ENCODE data around the gene PPEF1.
A peak's percentile ranks its signal among the peaks of the same experiment; 100 is the strongest.

The PPEF1 gene

GRCh38 chrX:18674417-18674787, 33.0 kb upstream of the PPEF1 start:
- peak overlapping the region; percentile 45 for H3K4me3 ChIP-seq (ENCODE audit: control insufficient read depth, low read depth, low read length)
- DNase-seq (ENCODE audit: low read depth), result no peak
- TF ChIP-seq CTCF (IDR thresholded peaks at IDR 0.05; ENCODE audit: control insufficient read depth, insufficient read depth, low read depth, low read length, missing control alignments), result no peak

GRCh38 chrX:18674788-18675735, 32.4 kb upstream of the PPEF1 start:
- peak; percentile 11 for DNase-seq (ENCODE audit: low read depth)
- peak overlapping the region; percentile 59 for H3K4me3 ChIP-seq (ENCODE audit: control insufficient read depth, low read depth, low read length)
- TF ChIP-seq CTCF (IDR thresholded peaks at IDR 0.05; ENCODE audit: control insufficient read depth, insufficient read depth, low read depth, low read length, missing control alignments), result no peak

GRCh38 chrX:18676050-18676449, 31.4 kb upstream of the PPEF1 start:
- H3K4me3 ChIP-seq (ENCODE audit: control insufficient read depth, low read depth, low read length), result no peak overlapping the region
- no peak for TF ChIP-seq CTCF (IDR thresholded peaks at IDR 0.05; ENCODE audit: control insufficient read depth, insufficient read depth, low read depth, low read length, missing control alignments)
- DNase-seq (ENCODE audit: low read depth), result no peak

- DNase-seq (ENCODE audit: low read depth), result no peak
- TF ChIP-seq CTCF (IDR thresholded peaks at IDR 0.05; ENCODE audit: control insufficient read depth, insufficient read depth, low read depth, low read length, missing control alignments), result peak; percentile 20
Observed at GRCh38 chrX:18676470-18676869, 31.0 kb upstream of the PPEF1 start.

GRCh38 chrX:18677161-18677869, 30.1 kb upstream of the PPEF1 start:
- TF ChIP-seq CTCF (IDR thresholded peaks at IDR 0.05; ENCODE audit: control insufficient read depth, insufficient read depth, low read depth, low read length, missing control alignments), result no peak
- DNase-seq (ENCODE audit: low read depth), result no peak
- no peak overlapping the region for H3K4me3 ChIP-seq (ENCODE audit: control insufficient read depth, low read depth, low read length)

More at GRCh38 chrX:18676470-18676869, 31.0 kb upstream of the PPEF1 start:
- H3K4me3 ChIP-seq (ENCODE audit: control insufficient read depth, low read depth, low read length), result no peak overlapping the region

- TF ChIP-seq CTCF (IDR thresholded peaks at IDR 0.05; ENCODE audit: control insufficient read depth, insufficient read depth, low read depth, low read length, missing control alignments), result no peak
- no peak for DNase-seq (ENCODE audit: low read depth)
- H3K4me3 ChIP-seq (ENCODE audit: control insufficient read depth, low read depth, low read length), result no peak overlapping the region
Observed at GRCh38 chrX:18681996-18682395, 25.4 kb upstream of the PPEF1 start.
